ENCODE results near the gene CCDC188. TPM values are rescaled to one million over a fixed set of nuclear protein-coding genes. Genes with fewer than 3 reads are reported as not detected.

CCDC188 gene
- polyA plus RNA-seq, 1 donor from 2014 or later, result not detected

GRCh38 chr22:20175597-20175900 lies 24.7 kb upstream of the CCDC188 start:
- Histone ChIP-seq H3K4me2 (ENCODE audit: low read length) (no peak overlapping the region), H3K9me2 (ENCODE audit: insufficient read depth, low read length) (no peaks in the 10 kb centered on the region), H3K9ac (ENCODE audit: low read length) (no peak overlapping the region), H3K9me3 (ENCODE audit: low read length) (no peaks in the 10 kb centered on the region), H2AFZ (ENCODE audit: low read depth, low read length) (no peak overlapping the region), H3K36me3 (ENCODE audit: insufficient read depth, low read length) (no peaks in the 10 kb centered on the region), H3K79me2 (replicated peaks; ENCODE audit: insufficient read depth, low read length) (no peaks in the 10 kb centered on the region), H4K20me1 (ENCODE audit: insufficient read depth) (no peaks in the 10 kb centered on the region), H3F3A (ENCODE audit: insufficient read depth, low read length, poor library complexity, severe bottlenecking) (no peaks in the 10 kb centered on the region), H3K4me3 (ENCODE audit: low read length) (no peak overlapping the region), H3K27me3 (ENCODE audit: insufficient read depth, low read depth, low read length) (no peaks in the 10 kb centered on the region), H3K27ac (ENCODE audit: low read length) (no peak overlapping the region)
- TF ChIP-seq EP300 (conservative IDR thresholded peaks at IDR 0.05; ENCODE audit: poor library complexity, severe bottlenecking) (no peak), TAF1 (IDR thresholded peaks at IDR 0.05; ENCODE audit: low read depth) (no peak)
- TF ChIP-seq, protein P1, sequence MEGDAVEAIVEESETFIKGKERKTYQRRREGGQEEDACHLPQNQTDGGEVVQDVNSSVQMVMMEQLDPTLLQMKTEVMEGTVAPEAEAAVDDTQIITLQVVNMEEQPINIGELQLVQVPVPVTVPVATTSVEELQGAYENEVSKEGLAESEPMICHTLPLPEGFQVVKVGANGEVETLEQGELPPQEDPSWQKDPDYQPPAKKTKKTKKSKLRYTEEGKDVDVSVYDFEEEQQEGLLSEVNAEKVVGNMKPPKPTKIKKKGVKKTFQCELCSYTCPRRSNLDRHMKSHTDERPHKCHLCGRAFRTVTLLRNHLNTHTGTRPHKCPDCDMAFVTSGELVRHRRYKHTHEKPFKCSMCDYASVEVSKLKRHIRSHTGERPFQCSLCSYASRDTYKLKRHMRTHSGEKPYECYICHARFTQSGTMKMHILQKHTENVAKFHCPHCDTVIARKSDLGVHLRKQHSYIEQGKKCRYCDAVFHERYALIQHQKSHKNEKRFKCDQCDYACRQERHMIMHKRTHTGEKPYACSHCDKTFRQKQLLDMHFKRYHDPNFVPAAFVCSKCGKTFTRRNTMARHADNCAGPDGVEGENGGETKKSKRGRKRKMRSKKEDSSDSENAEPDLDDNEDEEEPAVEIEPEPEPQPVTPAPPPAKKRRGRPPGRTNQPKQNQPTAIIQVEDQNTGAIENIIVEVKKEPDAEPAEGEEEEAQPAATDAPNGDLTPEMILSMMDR (IDR thresholded peaks at IDR 0.05; ENCODE audit: poor library complexity, severe bottlenecking), result no peak

- no peak overlapping the region for H3K4me3 ChIP-seq (ENCODE audit: low read length)
- H3K9me2 ChIP-seq (ENCODE audit: insufficient read depth, low read length), result no peaks in the 10 kb centered on the region
- H3K9me3 ChIP-seq (ENCODE audit: low read length), result no peaks in the 10 kb centered on the region
- no peaks in the 10 kb centered on the region for H3K79me2 ChIP-seq (replicated peaks; ENCODE audit: insufficient read depth, low read length)
- no peak overlapping the region for H3K4me2 ChIP-seq (ENCODE audit: low read length)
- H2AFZ ChIP-seq (ENCODE audit: low read depth, low read length), result no peak overlapping the region
- H3K27ac ChIP-seq (ENCODE audit: low read length), result no peak overlapping the region
- no peak overlapping the region for H3K9ac ChIP-seq (ENCODE audit: low read length)
- no peaks in the 10 kb centered on the region for H3F3A ChIP-seq (ENCODE audit: insufficient read depth, low read length, poor library complexity, severe bottlenecking)
- H4K20me1 ChIP-seq (ENCODE audit: insufficient read depth), result no peaks in the 10 kb centered on the region
- H3K36me3 ChIP-seq (ENCODE audit: insufficient read depth, low read length), result no peaks in the 10 kb centered on the region
- H3K27me3 ChIP-seq (ENCODE audit: insufficient read depth, low read depth, low read length), result no peaks in the 10 kb centered on the region
- no peak for TF ChIP-seq POLR2AphosphoS5 (IDR thresholded peaks at IDR 0.05)
- TF ChIP-seq RAD21 (conservative IDR thresholded peaks at IDR 0.05), result no peak
- no peak for TF ChIP-seq TAF1 (IDR thresholded peaks at IDR 0.05; ENCODE audit: low read depth)
- no peak for TF ChIP-seq EP300 (conservative IDR thresholded peaks at IDR 0.05; ENCODE audit: poor library complexity, severe bottlenecking)
- TF ChIP-seq REST (IDR thresholded peaks at IDR 0.05; ENCODE audit: borderline replicate concordance), result no peak
- TF ChIP-seq, protein P1 (IDR thresholded peaks at IDR 0.05; ENCODE audit: poor library complexity, severe bottlenecking), result no peak
- no peak for TF ChIP-seq EZH2 (IDR thresholded peaks at IDR 0.05; ENCODE audit: borderline replicate concordance, insufficient read depth, low read length, poor library complexity, severe bottlenecking)
- no peak for TF ChIP-seq MXI1 (conservative IDR thresholded peaks at IDR 0.05; ENCODE audit: poor library complexity, severe bottlenecking)
- no peak for TF ChIP-seq SMC3 (conservative IDR thresholded peaks at IDR 0.05; ENCODE audit: poor library complexity)
These were observed 24.1 kb upstream of the CCDC188 start for GRCh38 chr22:20174785-20175596.

Measured in neural cell (in vitro differentiated cells).